Testis (tissue), 2 donors: ENCODE measurements around the gene LPAR1.

ENCODE experiments used
- POLR2A ChIP-seq: fragments of 450-650 bp; IDR thresholded peaks from one replicate; pipeline ENCODE4 v1.6.1; 2017; ENCODE audit warnings: antibody characterized with exemption, mild to moderate bottlenecking, moderate library complexity
- TF ChIP-seq, protein P1 (sequence below), 3 experiments: fragments of 450-650 bp in 2 of 3; fragments of 200-600 bp in 1 of 3; sonication (generic) in 1 of 3; IDR thresholded peaks; one replicate each; pipeline ENCODE4 v1.5.1; 2016 to 2019; ENCODE audit warnings: antibody characterized with exemption in 3 of 3, mild to moderate bottlenecking in 2 of 3, moderate library complexity in 1 of 3

- no peak for TF ChIP-seq POLR2A
- TF ChIP-seq, protein P1, sequence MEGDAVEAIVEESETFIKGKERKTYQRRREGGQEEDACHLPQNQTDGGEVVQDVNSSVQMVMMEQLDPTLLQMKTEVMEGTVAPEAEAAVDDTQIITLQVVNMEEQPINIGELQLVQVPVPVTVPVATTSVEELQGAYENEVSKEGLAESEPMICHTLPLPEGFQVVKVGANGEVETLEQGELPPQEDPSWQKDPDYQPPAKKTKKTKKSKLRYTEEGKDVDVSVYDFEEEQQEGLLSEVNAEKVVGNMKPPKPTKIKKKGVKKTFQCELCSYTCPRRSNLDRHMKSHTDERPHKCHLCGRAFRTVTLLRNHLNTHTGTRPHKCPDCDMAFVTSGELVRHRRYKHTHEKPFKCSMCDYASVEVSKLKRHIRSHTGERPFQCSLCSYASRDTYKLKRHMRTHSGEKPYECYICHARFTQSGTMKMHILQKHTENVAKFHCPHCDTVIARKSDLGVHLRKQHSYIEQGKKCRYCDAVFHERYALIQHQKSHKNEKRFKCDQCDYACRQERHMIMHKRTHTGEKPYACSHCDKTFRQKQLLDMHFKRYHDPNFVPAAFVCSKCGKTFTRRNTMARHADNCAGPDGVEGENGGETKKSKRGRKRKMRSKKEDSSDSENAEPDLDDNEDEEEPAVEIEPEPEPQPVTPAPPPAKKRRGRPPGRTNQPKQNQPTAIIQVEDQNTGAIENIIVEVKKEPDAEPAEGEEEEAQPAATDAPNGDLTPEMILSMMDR (IDR thresholded peaks at IDR 0.05): no peak
Observed at GRCh38 chr9:110830495-110830894, 207.8 kb downstream of the LPAR1 start.
